ENCODE measurements around the gene ANKRD63.

DNA sequence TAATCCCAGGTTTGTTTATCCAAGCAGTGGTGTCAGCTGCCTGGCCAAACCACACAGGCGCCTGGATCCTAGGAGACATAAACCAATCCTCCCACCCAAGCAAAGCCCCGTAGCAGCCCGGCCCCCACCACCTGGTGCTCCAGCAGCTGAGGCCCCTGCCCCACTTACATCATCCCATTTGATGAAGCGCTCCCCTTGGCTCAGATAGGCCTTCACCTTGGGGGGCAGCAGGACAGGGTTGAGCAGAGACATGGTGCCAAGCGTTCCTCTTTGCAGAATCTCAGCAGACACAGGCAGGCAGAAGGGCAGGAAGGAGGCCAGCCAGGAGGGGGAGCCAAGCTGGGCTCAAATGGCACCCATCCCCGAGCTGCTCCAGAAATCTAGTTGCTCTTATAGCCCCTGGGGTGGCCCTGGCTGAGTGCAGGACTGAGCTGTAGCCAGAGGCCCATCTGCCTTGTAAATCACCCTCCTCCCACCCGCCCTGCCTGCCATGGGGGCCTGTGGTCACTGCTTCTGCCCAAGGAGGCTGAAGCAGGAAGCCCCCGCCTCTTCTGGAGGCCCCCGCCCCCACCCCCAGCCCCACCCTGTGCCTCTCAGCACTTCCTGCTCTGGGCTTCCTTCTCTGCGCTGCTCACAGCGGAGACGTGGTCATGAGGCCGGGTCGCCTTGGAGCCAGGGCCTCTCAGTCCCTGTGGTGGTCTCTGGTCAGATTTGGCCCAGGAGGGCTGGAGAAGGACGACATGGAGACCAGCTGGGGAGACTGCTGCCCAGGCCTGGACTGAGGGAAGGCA, 24.8 kb upstream of the ANKRD63 start, which contains the start of gene PLCB2:
- TF ChIP-seq, protein P1, sequence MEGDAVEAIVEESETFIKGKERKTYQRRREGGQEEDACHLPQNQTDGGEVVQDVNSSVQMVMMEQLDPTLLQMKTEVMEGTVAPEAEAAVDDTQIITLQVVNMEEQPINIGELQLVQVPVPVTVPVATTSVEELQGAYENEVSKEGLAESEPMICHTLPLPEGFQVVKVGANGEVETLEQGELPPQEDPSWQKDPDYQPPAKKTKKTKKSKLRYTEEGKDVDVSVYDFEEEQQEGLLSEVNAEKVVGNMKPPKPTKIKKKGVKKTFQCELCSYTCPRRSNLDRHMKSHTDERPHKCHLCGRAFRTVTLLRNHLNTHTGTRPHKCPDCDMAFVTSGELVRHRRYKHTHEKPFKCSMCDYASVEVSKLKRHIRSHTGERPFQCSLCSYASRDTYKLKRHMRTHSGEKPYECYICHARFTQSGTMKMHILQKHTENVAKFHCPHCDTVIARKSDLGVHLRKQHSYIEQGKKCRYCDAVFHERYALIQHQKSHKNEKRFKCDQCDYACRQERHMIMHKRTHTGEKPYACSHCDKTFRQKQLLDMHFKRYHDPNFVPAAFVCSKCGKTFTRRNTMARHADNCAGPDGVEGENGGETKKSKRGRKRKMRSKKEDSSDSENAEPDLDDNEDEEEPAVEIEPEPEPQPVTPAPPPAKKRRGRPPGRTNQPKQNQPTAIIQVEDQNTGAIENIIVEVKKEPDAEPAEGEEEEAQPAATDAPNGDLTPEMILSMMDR (IDR thresholded peaks at IDR 0.05): no peak
- TF ChIP-seq POLR2A (IDR thresholded peaks at IDR 0.05): no peak

Measured in lower leg skin (tissue), 3 donors.